Endodermal cell (in vitro differentiated cells): Measurements from ENCODE around the gene IGLON5. TPM values are rescaled to one million over a fixed set of nuclear protein-coding genes. Genes with fewer than 3 reads are reported as not detected.

Source experiments
- DNase-seq: peaks from one replicate; pipeline ENCODE4 v3.0.0-alpha.2; 2017
- H3K27ac ChIP-seq: 2 replicates; pipeline ENCODE4 v1.5.1; 2013; ENCODE audit warnings: mild to moderate bottlenecking, low read depth, low read length, moderate library complexity
- H3K27me3 ChIP-seq: 2 replicates; pipeline ENCODE4 v1.6.1; 2013; ENCODE audit warnings: mild to moderate bottlenecking, low read length, moderate library complexity; ENCODE audit not compliant: insufficient read depth, control insufficient read depth, poor library complexity, severe bottlenecking
- H3K36me3 ChIP-seq: 2 replicates; pipeline ENCODE4 v1.7.0; 2013; ENCODE audit warnings: mild to moderate bottlenecking, low read length, moderate library complexity; ENCODE audit not compliant: control insufficient read depth, insufficient read depth
- H3K4me1 ChIP-seq: one replicate; pipeline ENCODE4 v1.7.0; 2013; ENCODE audit warnings: low read length; ENCODE audit not compliant: control insufficient read depth, insufficient read depth
- H3K4me3 ChIP-seq: 2 replicates; pipeline ENCODE4 v1.5.1; 2013; ENCODE audit warnings: mild to moderate bottlenecking, low read length, moderate library complexity
- H3K9ac ChIP-seq: 2 replicates; pipeline ENCODE4 v1.6.1; 2013; ENCODE audit warnings: mild to moderate bottlenecking, low read length, moderate library complexity; ENCODE audit not compliant: poor library complexity, severe bottlenecking; ENCODE audit errors: extremely low read depth
- H3K9me3 ChIP-seq: 2 replicates; pipeline ENCODE4 v1.6.1; 2013; ENCODE audit warnings: mild to moderate bottlenecking, low read length, moderate library complexity; ENCODE audit not compliant: control insufficient read depth
- H3K27ac Mint-ChIP-seq: 2 replicates; pipeline ENCODE4 v1.8.0; 2020; ENCODE audit warnings: mixed read lengths
- H3K27me3 Mint-ChIP-seq: 2 replicates; pipeline ENCODE4 v1.8.0; 2021; ENCODE audit warnings: mild to moderate bottlenecking, mixed read lengths; ENCODE audit not compliant: insufficient read depth
- H3K36me3 Mint-ChIP-seq: 2 replicates; pipeline ENCODE4 v1.8.0; 2020; ENCODE audit warnings: low read depth, mixed read lengths
- H3K4me1 Mint-ChIP-seq: 2 replicates; pipeline ENCODE4 v1.8.0; 2020; ENCODE audit warnings: mixed read lengths
- H3K4me3 Mint-ChIP-seq: 2 replicates; pipeline ENCODE4 v1.8.0; 2020; ENCODE audit warnings: mild to moderate bottlenecking, moderate library complexity, mixed read lengths
- H3K9me3 Mint-ChIP-seq: 2 replicates; pipeline ENCODE4 v1.8.0; 2020; ENCODE audit warnings: mild to moderate bottlenecking, mixed read lengths
- CTCF ChIP-seq: fragments of 200-600 bp; sonication (generic); conservative IDR thresholded peaks from 2 replicates; pipeline ENCODE4 v1.5.0; 2021; ENCODE audit warnings: antibody characterized with exemption, mild to moderate bottlenecking
- WGBS, 2 experiments: methylation state at CpG; one replicate each; pipeline versions ENCODE4 v1.1.5 to v1.1.7; 2013; ENCODE audit warnings: missing lambda C conversion rate in 2 of 2, mixed read lengths in 1 of 2; ENCODE audit not compliant: insufficient coverage in 1 of 2, insufficient read length in 1 of 2; 5-methylcytosine and 5-hydroxymethylcytosine counted together
- total RNA-seq, 2 donors: library from RNA; stranded (reverse); fragmentation: NEBNext Ultra II Directional in 1 of 2; extraction: Animal tissue kit (Norgen Biotek cat#: 25700) in 1 of 2; gene quantifications; 2 replicates in 1 of 2; 3 replicates in 1 of 2; pipeline ENCODE4 v1.2.1, GENCODE V29; 2021

The IGLON5 gene
- total RNA-seq, 2 donors from 2014 or later, result 42.7 to 49.4 TPM

GRCh38 chr19:51329411-51329810, 18.0 kb downstream of the IGLON5 start:
- Mint-ChIP-seq H3K4me3 (no peak overlapping the region), H3K36me3 (peaks cover 52% of the 10 kb centered on the region), H3K27me3 (no peaks in the 10 kb centered on the region), H3K4me1 (peaks cover 2% of the 10 kb centered on the region), H3K9me3 (peaks cover 3% of the 10 kb centered on the region), H3K27ac (no peak overlapping the region)
- DNase-seq, result peak; percentile 42
- Histone ChIP-seq H3K4me1 (no peaks in the 10 kb centered on the region), H3K27ac (no peak overlapping the region), H3K27me3 (no peaks in the 10 kb centered on the region), H3K4me3 (no peak overlapping the region), H3K9me3 (no peaks in the 10 kb centered on the region), H3K9ac (no peak overlapping the region), H3K36me3 (peaks cover 21% of the 10 kb centered on the region)
- whole genome bisulfite sequencing, 2 experiments, result 93 to 100% methylated on average over 1 to 5 of the region's 5 CpGs
- TF ChIP-seq CTCF, result no peak

- Histone ChIP-seq H3K36me3 (peaks cover 21% of the 10 kb centered on the region), H3K9ac (no peak overlapping the region), H3K9me3 (no peaks in the 10 kb centered on the region), H3K27me3 (no peaks in the 10 kb centered on the region), H3K27ac (no peak overlapping the region), H3K4me1 (no peaks in the 10 kb centered on the region), H3K4me3 (no peak overlapping the region)
- Mint-ChIP-seq H3K27me3 (no peaks in the 10 kb centered on the region), H3K27ac (no peak overlapping the region), H3K4me3 (no peak overlapping the region), H3K9me3 (peaks cover 3% of the 10 kb centered on the region), H3K4me1 (peaks cover 2% of the 10 kb centered on the region), H3K36me3 (peaks cover 60% of the 10 kb centered on the region)
- 94 to 100% methylated on average over 3 to 4 of the region's 4 CpGs for WGBS, 2 experiments
- no peak for TF ChIP-seq CTCF
- peak; percentile 45 for DNase-seq
Measured at GRCh38 chr19:51330366-51330765, 18.9 kb downstream of the IGLON5 start.

GRCh38 chr19:51331193-51331592, 19.7 kb downstream of the IGLON5 start:
- peaks cover 3% of the 10 kb centered on the region for H3K9me3 Mint-ChIP-seq
- Histone ChIP-seq H3K36me3 (peaks cover 21% of the 10 kb centered on the region), H3K27ac (no peak overlapping the region), H3K9ac (no peak overlapping the region), H3K4me3 (no peak overlapping the region), H3K9me3 (no peaks in the 10 kb centered on the region), H3K4me1 (no peaks in the 10 kb centered on the region), H3K27me3 (no peaks in the 10 kb centered on the region)
- H3K4me3 Mint-ChIP-seq, result no peak overlapping the region
- DNase-seq, result no peak
- H3K27me3 Mint-ChIP-seq, result no peaks in the 10 kb centered on the region
- no peak overlapping the region for H3K27ac Mint-ChIP-seq
- no peak for TF ChIP-seq CTCF
- 78 to 81% methylated on average over 3 of the region's 3 CpGs for whole genome bisulfite sequencing, 2 experiments
- peaks cover 2% of the 10 kb centered on the region for H3K4me1 Mint-ChIP-seq
- peaks cover 52% of the 10 kb centered on the region for H3K36me3 Mint-ChIP-seq
